8988T (cell line): ENCODE data around the gene PTCH1.

Experiments
- DNase-seq: peaks from one replicate; pipeline ENCODE4 v3.0.0; 2011

The PTCH1 gene

GRCh38 chr9:95462249-95463147 lies 54.3 kb downstream of the PTCH1 start:
- no peak for DNase-seq

- no peak for DNase-seq
These were observed 55.1 kb downstream of the PTCH1 start for GRCh38 chr9:95461448-95462248.

GRCh38 chr9:95460518-95461164 lies 56.1 kb downstream of the PTCH1 start:
- no peak for DNase-seq

GRCh38 chr9:95459851-95460517 lies 56.8 kb downstream of the PTCH1 start:
- no peak for DNase-seq

GRCh38 chr9:95459178-95459577 lies 57.6 kb downstream of the PTCH1 start:
- DNase-seq: no peak

- no peak for DNase-seq
These were observed 58.1 kb downstream of the PTCH1 start for GRCh38 chr9:95458666-95459065.

GRCh38 chr9:95457769-95458168 lies 59.0 kb downstream of the PTCH1 start:
- DNase-seq: no peak

- no peak for DNase-seq
These were observed 61.1 kb downstream of the PTCH1 start for GRCh38 chr9:95455714-95456113.

GRCh38 chr9:95452176-95452575 lies 64.6 kb downstream of the PTCH1 start:
- no peak for DNase-seq

- no peak for DNase-seq
These were observed 65.7 kb downstream of the PTCH1 start for GRCh38 chr9:95451065-95451426.

GRCh38 chr9:95450171-95451064 lies 66.4 kb downstream of the PTCH1 start:
- no peak for DNase-seq

- no peak for DNase-seq
These were observed 67.8 kb downstream of the PTCH1 start for GRCh38 chr9:95449016-95449415.

GRCh38 chr9:95447660-95448420 lies 68.9 kb downstream of the PTCH1 start:
- no peak for DNase-seq

GRCh38 chr9:95446984-95447383 lies 69.8 kb downstream of the PTCH1 start:
- no peak for DNase-seq

- no peak for DNase-seq
These were observed 70.5 kb downstream of the PTCH1 start for GRCh38 chr9:95446259-95446658.

GRCh38 chr9:95444160-95444559 lies 72.6 kb downstream of the PTCH1 start:
- DNase-seq: no peak

GRCh38 chr9:95443301-95443700 lies 73.5 kb downstream of the PTCH1 start:
- no peak for DNase-seq

GRCh38 chr9:95441081-95441480 lies 75.7 kb downstream of the PTCH1 start:
- DNase-seq: no peak

- DNase-seq: no peak
These were observed 76.3 kb downstream of the PTCH1 start for GRCh38 chr9:95440447-95440846.

GRCh38 chr9:95438561-95439357 lies 78.0 kb downstream of the PTCH1 start:
- DNase-seq: no peak
